Measurements from ENCODE around the gene PCDHGA2.

DNA sequence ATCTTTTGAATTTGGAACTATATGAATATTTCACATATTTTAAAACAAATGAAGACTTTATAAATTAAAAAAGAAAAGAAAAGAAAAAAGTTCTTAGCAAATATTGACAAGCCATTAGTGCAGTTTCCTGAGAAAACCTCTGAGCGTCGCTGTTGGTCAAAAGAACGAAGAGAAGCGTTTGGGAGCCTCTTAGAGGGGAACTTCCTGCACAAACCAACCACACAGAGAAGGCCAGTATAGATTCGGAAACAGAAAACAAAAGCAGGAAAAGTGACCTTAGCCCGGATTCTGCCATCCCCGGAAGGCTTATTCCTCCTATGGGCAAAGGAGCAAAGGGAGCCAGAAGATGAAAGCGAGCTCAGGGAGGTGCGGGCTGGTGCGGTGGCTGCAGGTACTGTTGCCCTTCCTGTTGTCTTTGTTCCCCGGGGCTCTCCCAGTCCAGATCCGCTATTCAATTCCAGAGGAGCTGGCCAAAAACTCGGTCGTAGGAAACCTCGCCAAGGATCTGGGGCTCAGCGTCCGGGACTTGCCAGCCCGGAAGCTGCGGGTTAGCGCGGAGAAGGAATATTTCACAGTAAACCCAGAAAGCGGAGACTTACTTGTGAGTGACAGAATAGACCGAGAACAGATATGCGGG lies 21.3 kb downstream of the PCDHGA2 start, which contains the start of gene PCDHGB2:
- TF ChIP-seq, protein P1, sequence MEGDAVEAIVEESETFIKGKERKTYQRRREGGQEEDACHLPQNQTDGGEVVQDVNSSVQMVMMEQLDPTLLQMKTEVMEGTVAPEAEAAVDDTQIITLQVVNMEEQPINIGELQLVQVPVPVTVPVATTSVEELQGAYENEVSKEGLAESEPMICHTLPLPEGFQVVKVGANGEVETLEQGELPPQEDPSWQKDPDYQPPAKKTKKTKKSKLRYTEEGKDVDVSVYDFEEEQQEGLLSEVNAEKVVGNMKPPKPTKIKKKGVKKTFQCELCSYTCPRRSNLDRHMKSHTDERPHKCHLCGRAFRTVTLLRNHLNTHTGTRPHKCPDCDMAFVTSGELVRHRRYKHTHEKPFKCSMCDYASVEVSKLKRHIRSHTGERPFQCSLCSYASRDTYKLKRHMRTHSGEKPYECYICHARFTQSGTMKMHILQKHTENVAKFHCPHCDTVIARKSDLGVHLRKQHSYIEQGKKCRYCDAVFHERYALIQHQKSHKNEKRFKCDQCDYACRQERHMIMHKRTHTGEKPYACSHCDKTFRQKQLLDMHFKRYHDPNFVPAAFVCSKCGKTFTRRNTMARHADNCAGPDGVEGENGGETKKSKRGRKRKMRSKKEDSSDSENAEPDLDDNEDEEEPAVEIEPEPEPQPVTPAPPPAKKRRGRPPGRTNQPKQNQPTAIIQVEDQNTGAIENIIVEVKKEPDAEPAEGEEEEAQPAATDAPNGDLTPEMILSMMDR (IDR thresholded peaks at IDR 0.05; ENCODE audit: low read depth, low read length), result peak; percentile 53
- TF ChIP-seq EZH2phosphoT487 (IDR thresholded peaks at IDR 0.05; ENCODE audit: low read depth), result no peak
